Measurements from ENCODE around the gene TMEM117.

DNA sequence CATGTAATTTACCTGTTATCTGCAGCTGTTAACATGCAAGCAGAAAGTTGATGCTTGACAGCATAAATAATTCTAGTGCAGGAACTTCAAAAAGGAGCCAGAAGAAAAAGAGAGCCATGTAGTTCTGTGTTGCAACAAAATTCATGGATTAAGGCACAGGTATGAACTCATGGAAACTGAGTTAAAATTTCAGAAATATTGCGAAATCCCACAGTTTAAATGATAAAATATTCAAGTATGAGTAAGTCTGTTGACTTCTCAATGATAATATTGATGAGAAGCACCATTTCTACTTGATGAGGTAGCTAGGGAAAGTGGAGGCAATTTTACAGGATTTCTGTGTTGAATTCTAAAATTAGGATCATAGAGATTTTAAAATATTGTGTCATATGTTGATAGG is 290.9 kb downstream of the TMEM117 start:
- TF ChIP-seq, protein P1, sequence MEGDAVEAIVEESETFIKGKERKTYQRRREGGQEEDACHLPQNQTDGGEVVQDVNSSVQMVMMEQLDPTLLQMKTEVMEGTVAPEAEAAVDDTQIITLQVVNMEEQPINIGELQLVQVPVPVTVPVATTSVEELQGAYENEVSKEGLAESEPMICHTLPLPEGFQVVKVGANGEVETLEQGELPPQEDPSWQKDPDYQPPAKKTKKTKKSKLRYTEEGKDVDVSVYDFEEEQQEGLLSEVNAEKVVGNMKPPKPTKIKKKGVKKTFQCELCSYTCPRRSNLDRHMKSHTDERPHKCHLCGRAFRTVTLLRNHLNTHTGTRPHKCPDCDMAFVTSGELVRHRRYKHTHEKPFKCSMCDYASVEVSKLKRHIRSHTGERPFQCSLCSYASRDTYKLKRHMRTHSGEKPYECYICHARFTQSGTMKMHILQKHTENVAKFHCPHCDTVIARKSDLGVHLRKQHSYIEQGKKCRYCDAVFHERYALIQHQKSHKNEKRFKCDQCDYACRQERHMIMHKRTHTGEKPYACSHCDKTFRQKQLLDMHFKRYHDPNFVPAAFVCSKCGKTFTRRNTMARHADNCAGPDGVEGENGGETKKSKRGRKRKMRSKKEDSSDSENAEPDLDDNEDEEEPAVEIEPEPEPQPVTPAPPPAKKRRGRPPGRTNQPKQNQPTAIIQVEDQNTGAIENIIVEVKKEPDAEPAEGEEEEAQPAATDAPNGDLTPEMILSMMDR (IDR thresholded peaks at IDR 0.05): no peak
- no peak for TF ChIP-seq POLR2A (IDR thresholded peaks at IDR 0.05)

Data from esophagus squamous epithelium (tissue), 4 donors.